HepG2 (cell line): ENCODE measurements around the gene MEPCE. TPM values are rescaled to one million over a fixed set of nuclear protein-coding genes. Genes with fewer than 3 reads are reported as not detected.

ENCODE experiments used
- ARID4A ChIP-seq: sonication (generic); formaldehyde crosslinking; IDR thresholded peaks from 2 replicates; pipeline ENCODE4 v1.5.0; 2020; ENCODE audit warnings: mild to moderate bottlenecking, missing genetic modification reagents, borderline replicate concordance
- ARNT2 ChIP-seq: sonication (generic); formaldehyde crosslinking; IDR thresholded peaks from 2 replicates; pipeline ENCODE4 v1.8.0; 2022; ENCODE audit warnings: mild to moderate bottlenecking, low read depth, missing genetic modification reagents, moderate library complexity
- CCAR2 ChIP-seq: fragments of 200-400 bp; formaldehyde crosslinking; optimal IDR thresholded peaks from 2 replicates; pipeline ENCODE3; 2018; ENCODE audit warnings: low read depth, mild to moderate bottlenecking, low read length, moderate library complexity
- FOXM1 ChIP-seq: sonication (generic); formaldehyde crosslinking; IDR thresholded peaks from 2 replicates; pipeline ENCODE4 v1.5.0; 2020; ENCODE audit warnings: missing genetic modification reagents
- HNRNPK ChIP-seq: fragments of 200-400 bp; formaldehyde crosslinking; IDR thresholded peaks from 2 replicates; pipeline ENCODE4 v1.6.1; 2018; ENCODE audit warnings: low read length, low read depth, moderate library complexity, mild to moderate bottlenecking; ENCODE audit not compliant: poor library complexity, severe bottlenecking
- KMT2A ChIP-seq: sonication (generic); formaldehyde crosslinking; IDR thresholded peaks from 2 replicates; pipeline ENCODE4 v1.4.0; 2020; ENCODE audit warnings: missing genetic modification reagents
- NFRKB ChIP-seq: fragments of 450-650 bp; IDR thresholded peaks from 2 replicates; pipeline ENCODE4 v1.6.1; 2017
- NR3C1 ChIP-seq: sonication (generic); formaldehyde crosslinking; IDR thresholded peaks from 2 replicates; pipeline ENCODE4 v1.4.0; 2020; ENCODE audit warnings: missing genetic modification reagents
- PAWR ChIP-seq: sonication (generic); formaldehyde crosslinking; IDR thresholded peaks from 2 replicates; pipeline ENCODE4 v1.4.0; 2020; ENCODE audit warnings: missing genetic modification reagents, mild to moderate bottlenecking, borderline replicate concordance
- ZBTB2 ChIP-seq: sonication (generic); formaldehyde crosslinking; IDR thresholded peaks from 2 replicates; pipeline ENCODE4 v1.8.0; 2022; ENCODE audit warnings: low read depth, missing genetic modification reagents
- ZNF225 ChIP-seq: sonication (generic); formaldehyde crosslinking; IDR thresholded peaks from 2 replicates; pipeline ENCODE4 v1.4.0; 2020; ENCODE audit warnings: mild to moderate bottlenecking, missing genetic modification reagents
- ZNF251 ChIP-seq: sonication (generic); formaldehyde crosslinking; IDR thresholded peaks from 2 replicates; pipeline ENCODE4 v1.9.0; 2021; ENCODE audit warnings: mild to moderate bottlenecking, missing genetic modification reagents
- ZNF33A ChIP-seq: sonication (generic); formaldehyde crosslinking; IDR thresholded peaks from 2 replicates; pipeline ENCODE4 v1.5.1; 2020; ENCODE audit warnings: missing genetic modification reagents, mild to moderate bottlenecking, moderate library complexity, borderline replicate concordance
- ZNF614 ChIP-seq: IDR thresholded peaks from 2 replicates; pipeline ENCODE4 v1.6.1; 2018; ENCODE audit warnings: missing biosample characterization, missing genetic modification reagents, inconsistent platforms, borderline replicate concordance
- ZNF616 ChIP-seq: sonication (generic); formaldehyde crosslinking; IDR thresholded peaks from 2 replicates; pipeline ENCODE4 v1.5.0; 2020; ENCODE audit warnings: low read depth, mild to moderate bottlenecking, missing genetic modification reagents
- ZSCAN12 ChIP-seq: sonication (generic); formaldehyde crosslinking; IDR thresholded peaks from 2 replicates; pipeline ENCODE4 v1.9.0; 2021; ENCODE audit warnings: mild to moderate bottlenecking, missing genetic modification reagents
- polyA plus RNA-seq, 8 experiments: library from polyadenylated mRNA; depleted of rRNA in 3 of 8; stranded (reverse) in 7 of 8; unstranded in 1 of 8; fragments of >200 nt; fragmentation: Illumina TruSeq in 4 of 8; extraction: Trizol in 4 of 8; gene quantifications; 2 replicates each; pipeline versions ENCODE4 v1.2.1 to v1.2.3, GENCODE V29; 2011 to 2016; ENCODE audit warnings: low read depth in 4 of 8, missing spikeins in 1 of 8, mixed read lengths in 1 of 8; ENCODE audit not compliant: insufficient read depth in 1 of 8
- total RNA-seq, 5 experiments: library from RNA; depleted of rRNA; stranded (reverse); fragments of >200 nt; fragmentation: Illumina TruSeq; extraction: Trizol; gene quantifications; 2 replicates each; pipeline ENCODE4 v1.2.3, GENCODE V29; 2016; ENCODE audit warnings: low read depth in 1 of 5
- TF ChIP-seq, protein P1 (sequence below): sonication (generic); formaldehyde crosslinking; IDR thresholded peaks from 2 replicates; pipeline ENCODE4 v1.5.1; 2020; ENCODE audit warnings: mild to moderate bottlenecking, moderate library complexity, missing genetic modification reagents
- TF ChIP-seq, protein P2 (sequence below): sonication (generic); formaldehyde crosslinking; IDR thresholded peaks from 2 replicates; pipeline ENCODE4 v1.4.0; 2020; ENCODE audit warnings: missing genetic modification reagents

Gene MEPCE
- total and polyA plus RNA-seq, 2 of the 13 experiments (the other 11 are each of a cell fraction or from before 2014, with no cell fraction given) = 12.3 to 26.0 TPM

DNA sequence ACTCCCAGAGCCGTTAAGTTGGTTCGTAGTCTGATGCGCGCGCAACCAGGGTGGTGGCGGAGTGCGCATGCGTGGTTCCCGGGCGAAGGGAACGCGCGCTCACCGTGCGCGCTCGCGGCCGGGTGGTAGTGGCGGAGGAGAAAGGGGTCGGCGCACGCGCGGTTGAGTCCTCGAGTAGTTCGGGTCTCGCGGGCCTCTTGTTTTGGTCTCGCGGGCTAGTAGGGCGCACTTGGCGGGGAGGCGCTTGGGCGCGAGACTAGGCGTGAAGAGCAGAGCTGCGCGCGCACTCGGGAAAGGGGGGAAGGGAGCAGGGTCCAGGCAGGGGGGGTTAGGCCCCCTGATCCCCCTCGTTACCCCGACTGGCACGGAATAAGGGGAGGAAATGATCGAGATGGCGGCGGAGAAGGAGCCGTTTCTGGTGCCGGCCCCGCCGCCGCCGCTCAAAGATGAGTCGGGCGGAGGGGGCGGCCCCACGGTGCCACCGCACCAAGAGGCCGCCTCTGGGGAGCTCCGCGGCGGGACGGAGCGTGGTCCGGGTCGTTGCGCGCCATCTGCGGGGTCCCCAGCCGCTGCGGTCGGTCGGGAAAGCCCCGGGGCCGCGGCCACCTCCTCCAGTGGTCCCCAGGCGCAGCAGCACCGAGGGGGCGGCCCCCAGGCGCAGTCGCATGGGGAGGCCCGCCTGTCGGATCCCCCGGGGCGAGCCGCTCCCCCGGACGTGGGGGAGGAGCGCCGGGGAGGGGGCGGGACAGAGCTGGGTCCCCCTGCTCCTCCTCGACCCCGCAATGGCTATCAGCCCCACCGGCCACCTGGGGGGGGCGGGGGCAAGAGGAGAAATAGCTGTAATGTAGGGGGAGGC lies at the start of gene MEPCE (continued):
- no peak for TF ChIP-seq ZBTB2
- TF ChIP-seq ZNF225 (CRISPR knock-in tag) = peak; percentile 58; the same call in 1 of the 2 replicates
- TF ChIP-seq ARNT2 (CRISPR knock-in tag) = no peak; the same call in 1 of the 2 replicates
- TF ChIP-seq KMT2A (CRISPR knock-in tag) = no peak; the same call in 1 of the 2 replicates
- no peak for TF ChIP-seq NFRKB
- TF ChIP-seq ARID4A (CRISPR knock-in tag) = no peak
- no peak for TF ChIP-seq FOXM1 (CRISPR knock-in tag)
- peak; percentile 48 for TF ChIP-seq HNRNPK
- no peak for TF ChIP-seq PAWR (CRISPR knock-in tag)
- TF ChIP-seq ZSCAN12 (CRISPR knock-in tag) = no peak
- no peak for TF ChIP-seq ZNF33A (CRISPR knock-in tag)
- TF ChIP-seq NR3C1 (CRISPR knock-in tag) = no peak
- 0 out of 2 replicates have a peak, but pooled peaks have one; percentile 5 for TF ChIP-seq ZNF614 (CRISPR knock-in tag)
- TF ChIP-seq, protein P1, sequence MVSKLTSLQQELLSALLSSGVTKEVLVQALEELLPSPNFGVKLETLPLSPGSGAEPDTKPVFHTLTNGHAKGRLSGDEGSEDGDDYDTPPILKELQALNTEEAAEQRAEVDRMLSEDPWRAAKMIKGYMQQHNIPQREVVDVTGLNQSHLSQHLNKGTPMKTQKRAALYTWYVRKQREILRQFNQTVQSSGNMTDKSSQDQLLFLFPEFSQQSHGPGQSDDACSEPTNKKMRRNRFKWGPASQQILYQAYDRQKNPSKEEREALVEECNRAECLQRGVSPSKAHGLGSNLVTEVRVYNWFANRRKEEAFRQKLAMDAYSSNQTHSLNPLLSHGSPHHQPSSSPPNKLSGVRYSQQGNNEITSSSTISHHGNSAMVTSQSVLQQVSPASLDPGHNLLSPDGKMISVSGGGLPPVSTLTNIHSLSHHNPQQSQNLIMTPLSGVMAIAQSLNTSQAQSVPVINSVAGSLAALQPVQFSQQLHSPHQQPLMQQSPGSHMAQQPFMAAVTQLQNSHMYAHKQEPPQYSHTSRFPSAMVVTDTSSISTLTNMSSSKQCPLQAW (CRISPR knock-in tag) = no peak; the same call in 1 of the 2 replicates
- no peak for TF ChIP-seq CCAR2
- no peak for TF ChIP-seq ZNF251 (CRISPR knock-in tag)
- TF ChIP-seq ZNF616 (CRISPR knock-in tag) = 0 out of 2 replicates have a peak, but pooled peaks have one; percentile 17
- TF ChIP-seq, protein P2, sequence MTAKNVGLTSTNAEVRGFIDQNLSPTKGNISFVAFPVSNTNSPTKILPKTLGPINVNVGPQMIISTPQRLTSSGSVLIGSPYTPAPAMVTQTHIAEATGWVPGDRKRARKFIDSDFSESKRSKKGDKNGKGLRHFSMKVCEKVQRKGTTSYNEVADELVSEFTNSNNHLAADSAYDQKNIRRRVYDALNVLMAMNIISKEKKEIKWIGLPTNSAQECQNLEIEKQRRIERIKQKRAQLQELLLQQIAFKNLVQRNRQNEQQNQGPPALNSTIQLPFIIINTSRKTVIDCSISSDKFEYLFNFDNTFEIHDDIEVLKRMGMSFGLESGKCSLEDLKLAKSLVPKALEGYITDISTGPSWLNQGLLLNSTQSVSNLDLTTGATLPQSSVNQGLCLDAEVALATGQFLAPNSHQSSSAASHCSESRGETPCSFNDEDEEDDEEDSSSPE = 0 out of 2 replicates have a peak, but pooled peaks have one; percentile 27
